ENCODE results near the gene SUV39H1. TPM values are rescaled to one million over a fixed set of nuclear protein-coding genes. Genes with fewer than 3 reads are reported as not detected.

Gene SUV39H1
- total RNA-seq, 1 donor from 2014 or later, result 4.9 TPM

- peaks cover 5% of the 10 kb centered on the region for H3K36me3 Mint-ChIP-seq (ENCODE audit: low read depth, unreplicated experiment)
- peak; percentile 89 for FAIRE-seq
Observed at GRCh38 chrX:48700951-48701653, 4.6 kb downstream of the SUV39H1 start.

GRCh38 chrX:48702032-48702431 lies 5.5 kb downstream of the SUV39H1 start:
- Histone ChIP-seq H3K36me3 (ENCODE audit: insufficient read depth, low read length) (peaks cover 6% of the 10 kb centered on the region), H3K4me2 (ENCODE audit: low read length) (no peak overlapping the region), H3K27me3 (ENCODE audit: insufficient read depth, low read length) (no peaks in the 10 kb centered on the region), H3K79me2 (ENCODE audit: insufficient read depth, low read length) (peaks cover 38% of the 10 kb centered on the region), H3K27ac (ENCODE audit: low read depth, low read length) (no peak overlapping the region), H2AFZ (ENCODE audit: low read depth, low read length) (no peak overlapping the region), H4K20me1 (ENCODE audit: insufficient read depth, low read length) (no peaks in the 10 kb centered on the region), H3K9me3 (ENCODE audit: insufficient read depth, low read depth, low read length) (no peaks in the 10 kb centered on the region), H3K4me3 (ENCODE audit: insufficient read depth, low read depth, low read length) (no peak overlapping the region), H3K4me1 (ENCODE audit: insufficient read depth, low read length) (no peaks in the 10 kb centered on the region), H3K9ac (ENCODE audit: low read length) (no peak overlapping the region)
- Mint-ChIP-seq H3K4me3 (ENCODE audit: unreplicated experiment) (no peak overlapping the region), H3K4me1 (ENCODE audit: low read depth, unreplicated experiment) (peaks cover 1% of the 10 kb centered on the region), H3K9me3 (ENCODE audit: unreplicated experiment) (no peaks in the 10 kb centered on the region), H3K36me3 (ENCODE audit: low read depth, unreplicated experiment) (peaks cover 5% of the 10 kb centered on the region), H3K27me3 (ENCODE audit: low read depth, unreplicated experiment) (no peaks in the 10 kb centered on the region), H3K27ac (ENCODE audit: unreplicated experiment) (no peak overlapping the region)
- TF ChIP-seq CTCF (IDR thresholded peaks at IDR 0.05; ENCODE audit: insufficient read depth, low read depth, low read length) (no peak), EZH2 (IDR thresholded peaks at IDR 0.05; ENCODE audit: insufficient read depth, low read length) (no peak)
- DNase-seq (ENCODE audit: low read depth), result no peak
- no peak for FAIRE-seq

More at GRCh38 chrX:48700951-48701653, 4.6 kb downstream of the SUV39H1 start:
- H3K27ac Mint-ChIP-seq (ENCODE audit: unreplicated experiment), result no peak overlapping the region
- DNase-seq (ENCODE audit: low read depth), result peak; percentile 14
- peaks cover 1% of the 10 kb centered on the region for H3K4me1 Mint-ChIP-seq (ENCODE audit: low read depth, unreplicated experiment)
- peaks cover 6% of the 10 kb centered on the region for H3K36me3 ChIP-seq (ENCODE audit: insufficient read depth, low read length)
- H3K4me3 Mint-ChIP-seq (ENCODE audit: unreplicated experiment), result no peak overlapping the region
- no peak overlapping the region for H3K4me3 ChIP-seq (ENCODE audit: insufficient read depth, low read depth, low read length)
- peaks cover 39% of the 10 kb centered on the region for H3K79me2 ChIP-seq (ENCODE audit: insufficient read depth, low read length)
- no peaks in the 10 kb centered on the region for H4K20me1 ChIP-seq (ENCODE audit: insufficient read depth, low read length)
- no peaks in the 10 kb centered on the region for H3K9me3 Mint-ChIP-seq (ENCODE audit: unreplicated experiment)
- H3K4me2 ChIP-seq (ENCODE audit: low read length), result no peak overlapping the region
- no peaks in the 10 kb centered on the region for H3K27me3 ChIP-seq (ENCODE audit: insufficient read depth, low read length)
- no peak overlapping the region for H3K9ac ChIP-seq (ENCODE audit: low read length)
- no peak overlapping the region for H3K27ac ChIP-seq (ENCODE audit: low read depth, low read length)
- no peaks in the 10 kb centered on the region for H3K9me3 ChIP-seq (ENCODE audit: insufficient read depth, low read depth, low read length)
- H3K4me1 ChIP-seq (ENCODE audit: insufficient read depth, low read length), result no peaks in the 10 kb centered on the region
- H3K27me3 Mint-ChIP-seq (ENCODE audit: low read depth, unreplicated experiment), result no peaks in the 10 kb centered on the region
- no peak for TF ChIP-seq CTCF (IDR thresholded peaks at IDR 0.05; ENCODE audit: insufficient read depth, low read depth, low read length)
- TF ChIP-seq EZH2 (IDR thresholded peaks at IDR 0.05; ENCODE audit: insufficient read depth, low read length), result no peak
- no peak overlapping the region for H2AFZ ChIP-seq (ENCODE audit: low read depth, low read length)

- Histone ChIP-seq H3K4me1 (ENCODE audit: insufficient read depth, low read length) (no peaks in the 10 kb centered on the region), H3K27ac (ENCODE audit: low read depth, low read length) (no peak overlapping the region), H2AFZ (ENCODE audit: low read depth, low read length) (no peak overlapping the region), H4K20me1 (ENCODE audit: insufficient read depth, low read length) (no peaks in the 10 kb centered on the region), H3K4me2 (ENCODE audit: low read length) (no peak overlapping the region), H3K27me3 (ENCODE audit: insufficient read depth, low read length) (no peaks in the 10 kb centered on the region), H3K79me2 (ENCODE audit: insufficient read depth, low read length) (peaks cover 31% of the 10 kb centered on the region), H3K36me3 (ENCODE audit: insufficient read depth, low read length) (peaks cover 6% of the 10 kb centered on the region), H3K4me3 (ENCODE audit: insufficient read depth, low read depth, low read length) (no peak overlapping the region), H3K9me3 (ENCODE audit: insufficient read depth, low read depth, low read length) (no peaks in the 10 kb centered on the region), H3K9ac (ENCODE audit: low read length) (no peak overlapping the region)
- Mint-ChIP-seq H3K27ac (ENCODE audit: unreplicated experiment) (no peak overlapping the region), H3K36me3 (ENCODE audit: low read depth, unreplicated experiment) (peaks cover 5% of the 10 kb centered on the region), H3K4me3 (ENCODE audit: unreplicated experiment) (no peak overlapping the region), H3K4me1 (ENCODE audit: low read depth, unreplicated experiment) (peaks cover 1% of the 10 kb centered on the region), H3K27me3 (ENCODE audit: low read depth, unreplicated experiment) (no peaks in the 10 kb centered on the region), H3K9me3 (ENCODE audit: unreplicated experiment) (no peaks in the 10 kb centered on the region)
- DNase-seq (ENCODE audit: low read depth) (no peak), FAIRE-seq (peak; percentile 54)
- TF ChIP-seq EZH2 (IDR thresholded peaks at IDR 0.05; ENCODE audit: insufficient read depth, low read length) (no peak), CTCF (IDR thresholded peaks at IDR 0.05; ENCODE audit: insufficient read depth, low read depth, low read length) (no peak)
Observed at GRCh38 chrX:48702716-48703115, 6.2 kb downstream of the SUV39H1 start.
